GF-D8 (cell line): ENCODE measurements around the gene ATP2C2.
"Not testable (repeated sequence)": the region's sequence is repeated elsewhere in the genome, so short reads cannot be mapped to it uniquely, and the experiment has no call there.

Source experiments
- DNase-seq: peaks from one replicate; lab custom pipeline; 2025; lab: John Stamatoyannopoulos, UW

The ATP2C2 gene, protein sequence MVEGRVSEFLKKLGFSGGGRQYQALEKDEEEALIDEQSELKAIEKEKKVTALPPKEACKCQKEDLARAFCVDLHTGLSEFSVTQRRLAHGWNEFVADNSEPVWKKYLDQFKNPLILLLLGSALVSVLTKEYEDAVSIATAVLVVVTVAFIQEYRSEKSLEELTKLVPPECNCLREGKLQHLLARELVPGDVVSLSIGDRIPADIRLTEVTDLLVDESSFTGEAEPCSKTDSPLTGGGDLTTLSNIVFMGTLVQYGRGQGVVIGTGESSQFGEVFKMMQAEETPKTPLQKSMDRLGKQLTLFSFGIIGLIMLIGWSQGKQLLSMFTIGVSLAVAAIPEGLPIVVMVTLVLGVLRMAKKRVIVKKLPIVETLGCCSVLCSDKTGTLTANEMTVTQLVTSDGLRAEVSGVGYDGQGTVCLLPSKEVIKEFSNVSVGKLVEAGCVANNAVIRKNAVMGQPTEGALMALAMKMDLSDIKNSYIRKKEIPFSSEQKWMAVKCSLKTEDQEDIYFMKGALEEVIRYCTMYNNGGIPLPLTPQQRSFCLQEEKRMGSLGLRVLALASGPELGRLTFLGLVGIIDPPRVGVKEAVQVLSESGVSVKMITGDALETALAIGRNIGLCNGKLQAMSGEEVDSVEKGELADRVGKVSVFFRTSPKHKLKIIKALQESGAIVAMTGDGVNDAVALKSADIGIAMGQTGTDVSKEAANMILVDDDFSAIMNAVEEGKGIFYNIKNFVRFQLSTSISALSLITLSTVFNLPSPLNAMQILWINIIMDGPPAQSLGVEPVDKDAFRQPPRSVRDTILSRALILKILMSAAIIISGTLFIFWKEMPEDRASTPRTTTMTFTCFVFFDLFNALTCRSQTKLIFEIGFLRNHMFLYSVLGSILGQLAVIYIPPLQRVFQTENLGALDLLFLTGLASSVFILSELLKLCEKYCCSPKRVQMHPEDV

DNA sequence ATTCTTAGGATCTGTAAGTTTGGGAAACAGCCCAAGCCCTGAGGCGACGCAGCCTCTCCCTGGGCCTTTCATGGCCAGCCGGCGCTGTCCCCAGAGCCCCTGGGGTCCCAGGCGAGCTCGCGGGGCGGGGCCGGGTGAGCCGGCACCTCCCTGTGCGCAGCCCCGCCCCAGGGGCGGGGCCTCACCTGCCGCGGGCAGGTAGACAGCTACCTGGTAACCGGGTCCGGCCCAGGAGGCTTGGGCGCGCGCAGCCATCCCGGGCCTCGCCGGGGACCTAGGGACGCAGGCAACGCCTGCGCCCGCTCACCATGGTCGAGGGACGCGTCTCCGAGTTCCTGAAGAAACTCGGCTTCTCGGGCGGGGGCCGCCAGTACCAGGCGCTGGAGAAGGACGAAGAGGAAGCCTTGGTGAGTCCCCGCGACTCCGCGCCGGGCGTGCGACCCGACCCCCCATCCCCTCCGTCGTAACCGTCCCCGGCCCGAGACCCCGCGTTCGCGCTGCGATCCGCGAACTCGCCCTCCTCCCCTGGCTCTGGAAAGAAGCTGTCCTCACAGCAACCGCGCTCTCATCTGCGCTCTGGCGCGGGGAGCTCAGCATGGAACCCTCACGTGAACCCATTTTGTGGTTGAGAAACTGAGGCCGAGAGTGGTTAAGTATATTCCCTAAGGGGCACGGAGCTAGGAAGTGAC lies at the start of gene ATP2C2:
ATP2C2 (plus strand) TSS at position 231 of the 689 bp plus-strand sequence; CDS start at position 309, 78 bp downstream.
- no peak for DNase-seq

DNA sequence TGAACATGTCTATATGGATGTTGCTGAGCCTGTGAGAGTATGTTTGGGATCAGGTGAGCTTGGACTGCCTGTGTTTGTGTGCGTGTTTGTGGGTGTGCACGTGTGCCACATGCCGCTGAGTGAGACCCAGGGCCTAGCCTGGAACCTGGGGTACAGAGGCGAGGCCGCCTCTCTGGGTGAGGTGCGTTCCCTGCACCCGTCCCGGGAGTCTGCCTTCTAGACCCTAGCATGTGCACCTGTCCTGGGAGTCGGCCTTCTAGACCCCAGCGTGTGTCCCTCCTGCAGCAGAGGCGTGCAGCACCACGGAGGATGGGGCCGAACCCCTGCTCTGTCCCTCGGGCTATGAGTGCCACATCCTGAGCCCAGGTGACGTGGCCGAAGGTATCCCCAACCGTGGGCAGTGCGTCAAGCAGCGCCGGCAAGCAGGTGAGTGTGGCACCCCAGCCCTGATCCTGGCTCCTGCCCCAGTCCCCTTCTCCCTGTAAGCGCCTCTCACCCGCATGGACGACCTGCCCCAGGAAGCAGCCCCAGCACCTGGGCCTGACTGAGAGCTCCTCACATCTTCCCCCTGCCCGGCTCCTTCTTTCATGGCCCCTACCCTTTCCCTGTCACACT lies 49.1 kb upstream of the ATP2C2 start:
- DNase-seq = no peak

DNA sequence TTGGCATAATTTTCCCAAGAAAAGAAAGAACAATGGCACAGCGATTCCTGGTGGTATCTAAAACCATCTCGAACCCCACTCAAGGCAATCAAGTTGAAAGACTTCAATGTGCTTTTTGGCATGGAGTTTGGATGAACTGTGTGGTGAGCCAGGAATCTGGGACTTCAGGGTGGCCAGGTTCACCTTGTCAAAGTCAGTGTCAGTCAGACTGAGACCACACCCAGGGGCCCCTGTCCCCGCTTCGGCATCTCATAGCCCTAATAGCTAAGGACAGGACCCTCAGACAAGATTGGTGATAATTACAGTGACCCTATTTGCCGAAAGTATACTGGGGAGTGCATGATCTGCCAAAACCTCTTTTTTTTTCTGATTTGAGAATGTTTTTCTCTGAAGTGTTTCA lies 47.8 kb upstream of the ATP2C2 start:
- DNase-seq = no peak

DNA sequence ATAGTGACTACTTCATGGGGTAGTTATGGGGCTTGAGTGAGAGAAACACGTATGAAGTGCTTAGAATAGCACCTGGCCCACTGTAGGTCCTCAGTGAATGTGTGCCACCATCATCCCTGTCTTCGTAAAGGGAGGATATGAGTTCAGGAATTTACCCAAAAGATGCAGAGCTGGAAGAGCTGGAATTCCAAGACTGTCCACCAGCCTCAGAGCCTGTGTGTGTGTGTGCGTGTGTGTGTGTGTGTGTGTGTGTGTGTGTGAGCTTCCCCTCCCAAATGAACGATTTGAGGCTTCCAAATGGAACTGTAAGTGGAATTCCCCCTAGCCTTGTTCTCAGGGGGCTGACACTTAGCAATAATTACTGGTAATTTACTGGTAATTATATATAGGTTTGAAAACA lies 46.4 kb upstream of the ATP2C2 start:
- DNase-seq = no peak

DNA sequence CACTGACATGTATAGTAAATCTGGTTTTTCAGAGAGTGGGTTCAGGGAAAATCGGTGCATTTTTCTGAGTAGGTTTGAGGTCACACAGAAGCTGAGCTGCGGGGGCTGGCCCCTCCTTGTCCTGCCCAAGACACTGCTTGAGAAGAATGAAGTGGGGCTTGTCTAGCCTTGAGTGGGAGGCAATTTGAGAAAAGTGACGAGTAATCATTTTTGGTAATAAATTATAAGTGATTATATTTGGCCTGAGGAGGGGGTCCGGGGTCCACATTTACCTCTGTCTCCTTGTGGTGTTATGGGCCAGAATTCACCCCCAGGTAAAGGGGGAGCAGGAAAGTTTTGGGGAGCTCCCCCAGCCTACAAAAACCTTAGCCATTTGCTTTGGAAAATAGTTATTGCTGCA lies 45.6 kb upstream of the ATP2C2 start:
- DNase-seq = no peak

DNA sequence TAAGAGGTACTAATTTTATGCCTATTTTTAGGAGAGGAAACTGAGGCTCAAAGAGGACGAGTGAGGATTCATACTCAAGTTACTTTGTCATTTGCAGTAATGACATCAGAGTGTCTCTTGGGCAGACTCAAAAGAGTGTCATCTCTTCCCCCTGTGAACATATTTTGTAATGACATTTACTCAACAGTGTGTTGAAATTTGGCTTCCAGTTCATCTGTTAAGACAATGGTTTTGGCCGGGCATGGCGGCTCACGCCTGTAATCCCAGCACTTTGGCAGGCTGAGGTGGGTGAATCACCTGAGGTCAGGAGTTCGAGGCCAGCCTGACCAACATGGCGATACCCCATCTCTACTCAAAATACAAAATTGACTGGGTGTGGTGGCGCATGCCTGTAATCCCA lies 44.7 kb upstream of the ATP2C2 start:
- DNase-seq = no peak

DNA sequence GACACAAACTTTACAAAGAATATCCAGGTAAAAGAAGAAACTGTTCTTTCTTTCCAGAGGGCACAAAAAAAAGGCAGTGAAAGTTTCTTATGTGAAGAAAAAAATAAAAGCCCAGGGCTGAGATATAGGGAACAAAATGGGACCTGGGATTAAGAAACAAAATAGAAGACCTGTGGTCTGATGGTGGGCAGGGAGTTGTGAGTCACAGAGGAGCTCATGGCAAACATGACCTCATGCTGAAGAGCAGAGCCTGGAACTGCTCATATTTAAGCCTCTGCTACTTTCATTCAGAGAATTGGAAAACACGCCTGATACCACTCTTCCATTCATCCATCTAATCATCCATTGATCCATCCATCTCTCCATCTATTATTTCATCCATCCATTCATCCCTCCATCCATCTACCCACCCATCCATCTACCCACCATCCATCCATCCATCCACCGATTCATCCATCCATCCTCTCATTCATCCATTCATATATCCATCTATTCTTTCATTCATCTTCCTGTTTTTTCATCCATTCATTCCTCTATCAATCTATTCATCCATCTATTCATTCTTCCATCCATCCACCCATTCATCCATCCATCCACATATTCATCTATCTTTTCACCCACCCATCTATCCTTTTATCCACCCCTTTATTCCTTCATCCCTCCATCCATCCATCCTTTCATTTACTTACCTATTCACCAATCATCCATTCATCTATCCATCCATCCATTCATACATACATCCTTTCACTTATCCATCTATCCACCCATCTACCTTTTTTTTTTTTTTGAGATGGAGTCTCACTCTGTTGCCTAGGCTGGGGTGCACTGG lies 43.7 kb upstream of the ATP2C2 start:
- no peak for DNase-seq

DNA sequence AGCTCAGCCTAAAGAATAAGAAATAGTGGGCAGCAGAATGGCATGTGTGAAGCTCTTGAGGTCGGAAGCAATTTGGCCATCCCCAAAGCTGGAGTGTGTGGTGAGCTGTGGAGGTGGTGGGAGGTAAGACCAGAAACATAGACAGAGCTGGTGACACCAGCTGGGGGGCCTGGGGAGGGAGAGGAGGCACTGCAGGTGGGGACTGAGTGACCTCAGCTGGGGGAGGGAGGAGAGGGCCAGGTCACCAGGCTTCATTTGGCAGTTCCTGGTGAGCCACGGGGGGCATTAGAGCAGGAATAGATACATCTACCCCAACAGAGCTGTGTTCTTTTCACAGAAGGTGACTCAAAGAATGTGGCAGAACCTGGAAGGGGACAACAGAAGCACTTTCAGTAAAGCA lies 41.8 kb upstream of the ATP2C2 start:
- DNase-seq = no peak

DNA sequence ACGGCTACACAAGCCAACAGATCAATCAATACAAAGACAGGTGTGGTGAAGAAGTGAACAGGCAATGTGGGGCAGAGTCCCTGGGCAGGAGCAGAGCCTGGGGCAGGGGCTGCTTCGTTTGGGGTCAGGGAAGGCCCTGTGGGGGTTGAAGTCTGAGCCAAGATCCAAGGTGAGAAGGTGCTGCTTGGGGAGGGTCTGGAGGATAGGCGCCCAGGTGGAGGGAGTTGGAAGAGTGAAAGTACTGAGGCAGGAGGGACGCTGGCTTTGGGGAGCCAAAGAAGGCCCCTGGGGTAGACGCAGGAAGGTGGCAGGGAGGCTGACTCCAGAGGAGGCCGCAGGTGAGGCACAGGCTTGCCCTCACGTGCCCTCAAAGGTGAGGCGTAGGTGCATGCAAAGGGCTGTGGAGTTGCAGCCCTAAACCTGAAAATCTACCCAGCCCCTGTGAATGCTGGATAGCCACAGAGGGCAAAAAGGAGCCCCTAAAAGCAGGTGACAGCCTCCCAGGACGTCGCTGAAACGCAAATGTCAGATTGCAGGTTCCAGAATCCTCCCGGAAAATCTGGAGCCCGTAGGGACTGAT lies 40.3 kb upstream of the ATP2C2 start:
- no peak for DNase-seq

DNA sequence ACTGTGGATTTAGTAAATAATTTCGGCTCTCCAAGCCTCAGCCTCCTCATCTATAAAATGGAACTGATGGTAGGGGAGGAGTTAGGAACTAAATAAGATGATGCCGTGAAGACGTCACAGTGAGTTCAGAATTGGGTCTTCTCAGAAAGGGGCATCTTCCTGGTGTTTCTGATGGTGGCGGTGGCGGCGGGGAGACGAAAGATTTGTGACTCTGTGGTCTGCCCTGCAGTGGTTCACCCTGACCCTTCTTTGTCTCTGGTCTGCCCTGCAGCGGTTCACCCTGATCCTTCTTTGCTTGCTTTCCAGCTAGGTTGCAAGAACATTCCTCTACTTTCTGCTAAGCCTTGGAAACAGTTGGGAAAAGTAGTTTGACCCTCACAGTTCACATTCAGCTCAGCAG lies 39.3 kb upstream of the ATP2C2 start:
- DNase-seq = no peak

DNA sequence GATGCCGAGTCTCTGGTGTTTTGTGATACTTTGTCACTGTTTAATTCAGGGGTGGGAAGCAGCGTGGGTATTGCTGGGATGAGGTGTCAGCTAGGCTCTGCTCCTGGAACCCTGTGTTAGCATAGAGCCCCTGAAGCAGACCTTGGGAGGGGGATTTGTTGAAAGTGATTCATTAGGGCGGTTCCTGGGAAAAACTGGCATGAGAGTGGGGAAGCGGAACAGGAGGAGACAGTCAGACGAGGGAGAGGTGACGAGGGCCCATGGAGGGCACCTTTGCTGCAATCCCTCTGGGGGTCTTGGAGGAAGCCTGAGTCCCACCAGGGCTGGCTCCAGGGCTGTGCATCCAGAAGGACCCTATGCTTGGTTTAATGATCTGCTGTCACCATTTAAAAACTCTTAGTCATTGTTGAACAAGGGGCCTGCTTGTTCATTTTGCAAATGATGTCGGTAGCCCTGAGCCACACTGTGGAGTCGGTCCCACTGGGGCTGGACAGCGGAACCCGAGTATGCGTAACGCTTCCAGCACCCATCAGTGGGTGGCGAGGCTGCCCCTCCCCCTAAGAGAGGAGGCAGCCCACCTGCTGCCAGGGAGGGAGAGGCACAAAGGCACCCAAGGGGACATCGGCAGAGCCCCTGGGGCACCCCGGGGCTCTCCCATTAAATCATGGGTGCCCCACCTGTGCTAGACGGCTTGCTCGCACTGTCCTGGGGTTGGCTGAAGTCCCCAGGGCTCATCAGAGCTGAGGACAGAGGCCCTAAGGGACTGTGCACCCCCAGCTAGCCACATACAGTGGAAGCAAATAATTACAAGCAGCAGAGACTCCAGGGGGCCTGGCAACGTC lies 38.3 kb upstream of the ATP2C2 start:
- DNase-seq = no peak

DNA sequence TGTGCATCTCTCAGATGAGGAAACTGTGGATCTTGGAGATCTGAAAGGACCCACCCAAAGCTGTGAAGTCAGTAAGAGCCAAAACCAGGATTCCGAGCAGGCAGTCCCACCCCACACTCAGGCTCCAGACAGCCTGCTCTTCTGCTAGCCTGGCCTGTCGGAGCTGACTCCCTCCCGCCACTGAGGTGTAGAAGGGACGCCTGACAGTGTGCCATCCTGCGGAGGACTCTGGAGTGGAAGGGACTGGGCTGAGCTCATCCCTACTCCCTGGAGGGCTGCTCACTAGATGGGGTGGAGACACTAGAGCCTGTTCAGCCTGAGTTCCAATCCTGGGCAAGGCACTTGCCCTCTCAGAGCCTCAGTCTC lies 37.7 kb upstream of the ATP2C2 start:
- no peak for DNase-seq

DNA sequence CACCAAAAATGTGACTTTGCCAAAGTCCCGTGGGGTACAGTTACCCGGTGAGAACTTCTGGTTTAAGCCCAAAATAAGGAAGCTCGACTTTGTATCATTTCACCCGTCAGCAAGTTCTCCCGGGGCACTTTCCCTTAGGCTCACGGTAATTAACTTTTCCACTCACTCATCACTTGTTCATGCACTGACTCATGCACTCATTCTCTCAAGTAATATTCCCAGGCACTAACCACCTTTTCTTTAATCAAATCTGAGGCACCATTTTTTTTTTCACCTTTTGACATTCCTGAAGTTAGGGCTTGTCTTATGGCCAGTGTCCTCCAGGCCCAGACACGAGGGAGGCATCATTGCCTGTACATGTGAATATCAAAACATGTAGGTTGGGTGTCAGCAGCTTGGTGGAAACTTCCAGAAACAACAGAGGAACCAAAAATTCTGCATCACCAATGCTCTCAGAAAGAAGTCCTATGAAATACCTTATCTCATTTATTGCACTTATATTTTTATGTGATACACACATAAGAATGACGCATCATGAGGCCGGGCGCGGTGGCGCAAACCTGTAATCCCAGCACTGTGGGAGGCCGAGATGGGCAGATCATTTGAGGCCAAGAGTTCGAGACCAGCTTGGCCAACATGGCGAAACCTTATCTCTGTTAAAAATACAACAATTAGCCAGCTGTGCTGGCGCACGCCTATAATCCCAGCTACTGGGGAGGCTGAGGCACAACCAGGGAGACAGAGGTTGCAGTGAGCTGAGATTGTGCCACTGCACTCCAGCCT lies 36.1 kb upstream of the ATP2C2 start:
- DNase-seq = no peak

DNA sequence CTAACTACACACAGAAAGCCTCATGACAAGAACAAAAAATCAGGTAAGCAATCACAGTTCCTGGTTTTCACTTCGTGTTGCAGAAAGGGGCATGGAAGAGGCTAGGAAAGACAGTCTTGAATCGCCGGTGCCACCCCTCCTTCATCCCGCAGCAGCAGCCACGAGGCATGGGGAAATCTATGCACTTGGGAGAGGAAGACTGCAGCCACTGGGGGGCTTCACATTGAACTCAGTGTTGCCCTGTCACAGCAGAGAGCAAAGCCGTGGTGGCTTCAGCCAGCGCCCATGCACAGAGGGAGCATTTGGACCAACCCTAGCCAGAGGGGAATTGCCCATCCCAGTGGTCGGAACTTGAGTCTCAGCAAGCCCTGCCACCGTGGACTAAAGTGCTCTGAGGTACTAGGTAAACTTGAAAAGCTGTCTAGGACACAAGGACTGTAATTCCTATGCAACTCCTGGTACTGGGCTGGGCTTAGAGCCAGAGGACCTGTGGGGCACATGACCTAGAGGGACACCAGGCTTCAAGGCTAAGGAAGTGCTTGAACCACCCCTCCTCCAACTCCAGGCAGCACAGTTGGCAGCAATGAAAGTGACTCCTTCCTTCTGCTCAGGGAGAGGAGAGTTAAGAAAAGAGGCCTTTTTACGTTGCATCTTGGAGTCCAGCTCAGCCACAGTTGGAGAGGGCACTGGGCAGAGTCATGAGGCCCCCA lies 35.2 kb upstream of the ATP2C2 start:
- DNase-seq = no peak

DNA sequence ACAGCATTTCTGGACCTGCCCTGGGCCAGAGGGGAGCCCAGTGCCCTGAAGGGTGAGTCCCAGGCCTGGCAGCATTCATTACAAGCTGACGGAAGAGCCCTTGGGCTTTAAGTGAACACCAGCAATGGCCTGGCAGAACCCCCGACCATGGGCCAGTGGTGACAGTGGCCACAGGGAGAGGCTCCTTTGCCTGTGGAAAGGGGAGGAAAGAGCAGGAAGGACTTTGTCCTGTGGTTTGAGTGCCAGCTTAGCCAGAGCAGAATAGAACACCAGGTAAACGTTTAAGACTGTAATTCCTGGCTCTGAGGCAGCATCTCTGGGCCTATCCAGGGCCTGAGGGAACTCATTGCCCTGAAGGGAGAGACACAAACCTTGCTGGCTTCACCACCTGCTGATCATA lies 34.3 kb upstream of the ATP2C2 start:
- no peak for DNase-seq

DNA sequence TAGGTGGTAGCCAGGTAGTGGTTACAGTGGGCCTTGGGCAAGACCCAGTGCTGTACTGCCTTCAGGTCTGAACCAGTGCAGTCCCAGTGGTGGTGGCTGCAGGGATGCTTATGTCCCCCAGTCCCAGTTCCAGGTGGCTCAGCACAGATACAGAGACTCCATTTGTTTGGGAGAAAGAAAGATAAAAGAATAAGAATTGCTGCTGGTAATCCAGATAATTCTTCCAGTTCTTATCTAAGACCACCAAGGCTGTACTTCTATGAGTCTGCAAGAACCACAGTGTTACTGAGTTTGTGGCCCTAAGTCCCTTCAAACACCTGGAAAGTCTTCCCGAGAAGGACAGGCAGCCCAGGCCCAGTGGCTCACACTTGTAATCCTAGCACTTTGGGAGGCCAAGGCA lies 33.9 kb upstream of the ATP2C2 start:
- DNase-seq = no peak

DNA sequence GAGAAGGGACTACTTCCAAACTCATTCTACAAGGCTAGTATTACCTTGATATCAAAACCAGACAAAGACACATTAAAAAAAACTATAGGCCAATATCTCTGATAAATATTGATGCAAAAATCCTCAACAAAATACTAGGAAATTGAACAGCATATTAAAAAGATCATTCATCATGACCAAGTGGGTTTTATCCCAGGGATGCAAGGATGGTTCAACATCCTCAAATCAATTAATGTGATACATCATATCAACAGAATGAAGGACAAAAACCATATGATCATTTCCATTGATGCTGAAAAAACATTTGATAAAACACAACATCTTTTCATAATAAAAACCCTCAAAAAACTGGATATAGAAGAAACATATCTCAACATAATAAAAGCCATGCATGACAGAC lies 31.1 kb upstream of the ATP2C2 start:
- DNase-seq = not testable (repeated sequence)

DNA sequence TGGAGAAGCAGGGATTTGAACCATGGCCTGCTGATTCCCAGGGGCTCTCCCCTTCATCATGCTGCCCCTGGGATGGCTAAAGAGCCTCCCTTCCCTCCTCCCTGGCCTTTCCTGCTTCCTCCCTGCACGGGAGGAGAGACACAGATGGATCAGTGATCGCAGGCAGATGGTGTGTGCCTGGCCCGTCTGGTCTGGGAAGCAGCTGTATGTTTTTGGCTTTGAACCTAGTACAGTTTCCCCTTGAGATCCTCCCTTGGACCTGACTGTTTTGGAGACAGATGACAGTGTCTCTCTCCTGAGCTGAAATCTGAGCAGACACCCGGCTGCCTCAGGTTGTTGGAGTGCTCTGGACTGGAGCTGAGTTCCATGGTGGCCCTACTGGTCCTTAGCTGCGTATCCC lies 29.0 kb upstream of the ATP2C2 start:
- no peak for DNase-seq
